Stimulated activated CD4-positive, alpha-beta T cell treated with anti-CD3 and anti-CD28 coated beads, Interleukin-2, amount 100 ng/mL, for 48 hours (primary cell): ENCODE data around the gene UGT1A6.
"Not testable (repeated sequence)": the region's sequence is repeated elsewhere in the genome, so short reads cannot be mapped to it uniquely, and the experiment has no call there.

Experiments used
- DNase-seq, 2 donors: peaks; one replicate each; pipeline ENCODE4 v3.0.0-alpha.2; 2020

The UGT1A6 gene

DNA sequence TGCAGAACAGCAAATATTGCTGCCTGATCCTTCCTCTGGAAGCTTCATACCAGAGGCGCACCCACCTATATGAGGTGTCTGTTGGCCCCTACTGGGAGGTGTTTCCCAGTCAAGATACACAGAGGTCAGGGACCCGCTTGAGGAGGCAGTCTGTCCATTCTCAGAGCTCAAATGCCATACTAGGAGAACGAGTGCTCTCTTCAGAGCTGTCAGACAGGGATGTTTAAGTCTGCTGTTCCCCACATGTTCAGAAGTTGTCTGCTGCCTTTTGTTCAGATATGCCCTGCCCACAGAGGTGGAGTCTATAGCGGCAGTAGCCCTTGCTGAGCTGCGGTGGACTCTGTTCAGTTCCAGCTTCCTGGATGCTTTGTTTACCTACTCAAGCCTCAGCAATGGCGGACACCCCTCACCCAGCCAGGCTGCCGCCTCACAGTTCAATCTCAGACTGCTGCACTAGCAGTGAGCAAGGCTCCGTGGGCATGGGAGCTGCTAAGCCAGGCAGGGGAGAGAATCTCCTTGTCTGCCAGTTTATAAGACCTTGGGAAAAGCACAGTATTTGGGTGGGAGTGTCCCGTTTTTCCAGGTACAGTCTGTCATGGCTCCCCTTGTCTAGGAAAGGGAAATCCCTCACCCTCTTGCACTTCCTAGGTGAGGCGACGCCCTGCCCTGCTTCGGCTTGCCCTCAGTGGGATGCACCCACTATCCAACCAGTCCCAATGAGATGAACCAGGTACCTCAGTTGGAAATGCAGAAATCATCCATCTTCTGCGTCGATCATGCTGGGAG lies 44.4 kb downstream of the UGT1A6 start:
- not testable (repeated sequence) for DNase-seq

DNA sequence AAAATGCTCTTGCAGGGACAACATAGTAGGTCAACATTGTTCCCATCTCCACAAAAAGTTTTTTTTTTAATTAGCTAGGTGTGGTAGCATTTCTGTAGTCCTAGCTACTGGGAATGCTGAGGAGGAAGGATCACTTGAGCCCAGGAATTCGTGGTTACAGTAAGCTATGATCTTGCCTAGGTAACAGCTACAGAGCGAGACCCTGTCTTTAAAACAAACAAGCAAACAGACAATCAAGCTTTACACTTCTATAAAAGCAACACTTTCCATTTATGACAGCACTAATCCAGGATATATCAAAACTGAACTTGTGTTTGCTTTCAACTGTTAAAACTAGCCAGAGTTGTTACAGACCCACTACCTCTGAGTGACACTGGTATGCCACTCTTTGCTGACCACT lies 48.2 kb downstream of the UGT1A6 start:
- no peak for DNase-seq

DNA sequence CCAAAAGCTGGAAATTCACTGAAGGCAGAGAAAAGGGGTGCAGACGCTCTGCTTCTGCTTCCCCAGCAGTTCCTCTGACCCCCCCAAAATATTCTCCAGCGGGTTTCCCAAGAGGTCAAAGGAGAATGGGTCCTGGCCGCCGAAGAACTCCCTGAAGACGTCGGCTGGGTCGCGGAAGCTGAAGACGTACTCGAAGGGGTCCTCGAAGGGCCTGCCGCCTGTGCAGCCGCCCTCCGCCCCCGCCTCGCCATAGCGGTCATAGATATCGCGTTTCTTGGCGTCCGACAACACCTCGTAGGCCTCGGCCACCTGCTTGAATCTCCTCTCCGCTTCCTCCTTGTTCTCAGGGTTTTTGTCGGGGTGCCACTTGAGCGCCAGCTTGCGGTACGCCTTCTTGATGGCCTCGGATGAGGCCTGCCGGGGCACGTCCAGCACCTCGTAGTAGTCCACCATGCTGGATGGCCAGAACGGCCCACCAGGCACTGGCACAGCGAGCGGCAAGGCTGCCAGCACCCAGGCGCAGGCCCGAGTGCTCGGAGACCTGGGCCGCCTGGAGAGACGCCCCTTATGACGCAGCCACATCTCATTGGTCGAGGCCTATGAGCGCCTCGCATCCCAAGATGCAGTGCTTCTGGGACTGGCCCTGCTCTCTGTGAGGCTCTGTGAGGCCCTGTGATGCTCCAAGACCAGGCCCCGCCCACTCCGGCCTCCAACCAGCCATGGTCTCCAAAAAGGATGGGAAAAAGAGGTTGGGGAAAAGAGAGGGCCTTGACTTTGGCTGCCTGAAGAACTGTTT lies 51.0 kb downstream of the UGT1A6 start:
- DNase-seq, result no peak

DNA sequence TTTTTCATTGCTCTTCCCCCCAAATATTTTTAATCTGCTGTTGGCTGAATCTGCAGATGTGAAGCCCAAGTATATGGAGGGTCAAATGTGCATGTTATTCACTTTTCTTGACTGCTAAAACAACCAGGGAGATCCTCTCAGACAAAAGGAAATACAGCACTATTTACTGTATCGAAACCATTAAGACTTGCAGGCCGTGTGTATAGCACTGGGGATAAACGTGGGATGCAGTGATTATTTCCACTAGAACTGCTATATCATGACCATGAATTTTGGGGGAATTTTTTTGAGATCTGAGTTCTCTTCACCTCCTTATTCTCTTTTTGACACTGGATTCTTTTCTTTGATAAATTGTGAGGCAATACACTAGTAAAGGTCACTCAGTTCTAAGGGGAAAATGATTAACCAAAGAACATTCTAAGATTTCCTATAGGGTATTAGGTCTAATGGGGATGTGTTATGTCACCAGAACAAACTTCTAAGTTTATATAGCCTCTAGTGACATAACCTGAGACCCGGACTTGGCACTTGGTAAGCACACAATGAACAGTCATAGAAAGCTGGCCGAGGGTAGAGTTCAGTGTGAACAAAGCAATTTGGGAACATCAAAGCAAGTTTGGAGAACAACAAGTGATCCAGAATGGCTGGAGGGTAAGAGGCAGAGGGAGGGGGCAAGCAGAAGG lies 52.5 kb downstream of the UGT1A6 start:
- no peak for DNase-seq

DNA sequence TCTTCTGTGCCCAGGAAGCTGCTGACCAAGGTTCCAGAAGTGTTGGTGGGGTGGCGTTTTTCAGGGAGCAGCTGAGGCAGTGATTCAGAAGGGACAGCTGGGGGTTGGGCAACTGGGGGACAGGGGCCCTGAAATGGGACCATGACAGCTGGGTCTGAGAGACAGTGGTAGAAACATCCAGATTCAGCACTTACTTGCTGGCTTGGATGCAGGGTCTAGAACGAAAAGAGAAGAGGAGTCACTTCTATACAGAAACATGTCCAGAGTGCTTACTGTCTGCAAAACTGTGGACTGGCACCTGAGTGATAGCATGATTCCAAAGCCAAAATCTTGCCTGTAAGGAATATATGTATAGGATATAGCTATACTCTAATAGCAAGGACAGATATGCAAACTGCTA lies 53.1 kb downstream of the UGT1A6 start:
- DNase-seq, result not testable (repeated sequence)

DNA sequence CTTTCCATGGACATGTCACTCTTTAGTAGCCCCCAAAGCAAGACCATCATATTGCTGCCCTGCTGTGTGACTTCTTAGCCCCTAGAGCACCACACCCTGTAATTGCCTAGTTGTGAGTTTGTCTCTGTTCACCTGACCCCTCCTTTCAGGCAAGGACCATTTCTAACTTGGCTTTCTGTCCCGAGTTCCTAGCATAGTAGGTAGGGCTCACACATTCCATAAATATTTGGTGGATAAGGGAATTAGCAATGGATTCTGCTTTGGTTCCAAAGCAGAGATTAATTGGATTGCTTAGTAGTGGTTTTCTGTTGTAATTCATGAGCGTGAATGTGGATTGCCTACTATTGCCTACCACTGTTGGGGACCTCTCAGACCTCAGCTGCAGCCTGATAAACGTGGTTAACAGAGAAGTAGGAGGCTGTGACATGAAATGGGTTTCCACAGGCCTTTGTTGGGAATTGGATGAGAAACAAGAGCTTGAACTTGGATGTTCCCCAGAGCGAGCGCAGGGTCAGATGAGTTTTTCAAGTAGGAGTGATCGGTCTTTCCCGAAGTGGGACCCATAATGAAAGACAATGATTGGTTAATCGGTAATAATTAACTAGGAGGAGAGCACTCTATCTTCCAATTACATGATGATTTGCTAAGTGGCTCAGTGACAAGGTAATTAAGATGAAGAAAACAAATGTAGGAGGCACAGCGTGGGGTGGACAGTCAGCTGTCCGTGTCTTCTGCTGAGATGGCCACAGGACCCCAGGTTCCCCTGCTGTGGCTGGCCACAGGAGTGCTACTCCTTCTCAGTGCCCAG lies 54.0 kb downstream of the UGT1A6 start:
- no peak for DNase-seq

DNA sequence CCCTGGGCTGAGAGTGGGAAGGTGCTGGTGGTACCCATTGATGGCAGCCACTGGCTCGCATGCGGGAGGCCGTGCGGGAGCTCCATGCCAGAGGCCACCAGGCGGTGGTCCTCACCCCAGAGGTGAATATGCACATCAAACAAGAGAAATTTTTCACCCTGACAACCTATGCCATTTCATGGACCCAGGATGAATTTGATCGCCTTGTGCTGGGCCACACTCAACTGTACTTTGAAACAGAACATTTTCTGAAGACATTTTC lies 54.5 kb downstream of the UGT1A6 start:
- no peak for DNase-seq

DNA sequence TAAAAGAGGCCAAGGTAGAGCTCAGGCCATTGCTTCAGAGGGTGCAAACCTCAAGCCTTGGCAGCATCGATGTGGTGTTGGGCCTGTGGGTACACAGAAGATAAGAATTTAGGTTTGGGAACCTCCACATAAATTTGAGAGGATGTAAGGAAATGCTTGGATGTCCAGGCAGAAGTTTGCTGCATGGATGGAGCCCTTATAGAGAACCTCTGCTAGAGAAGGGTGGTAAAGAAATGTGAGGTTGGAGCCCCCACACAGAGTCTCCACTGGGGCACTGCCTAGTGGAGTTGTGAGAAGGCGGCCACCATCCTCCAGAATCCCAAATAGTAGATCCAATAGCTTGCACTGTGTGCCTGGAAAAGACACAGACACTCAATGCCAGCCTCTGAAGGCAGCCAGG lies 58.0 kb downstream of the UGT1A6 start:
- not testable (repeated sequence) for DNase-seq

DNA sequence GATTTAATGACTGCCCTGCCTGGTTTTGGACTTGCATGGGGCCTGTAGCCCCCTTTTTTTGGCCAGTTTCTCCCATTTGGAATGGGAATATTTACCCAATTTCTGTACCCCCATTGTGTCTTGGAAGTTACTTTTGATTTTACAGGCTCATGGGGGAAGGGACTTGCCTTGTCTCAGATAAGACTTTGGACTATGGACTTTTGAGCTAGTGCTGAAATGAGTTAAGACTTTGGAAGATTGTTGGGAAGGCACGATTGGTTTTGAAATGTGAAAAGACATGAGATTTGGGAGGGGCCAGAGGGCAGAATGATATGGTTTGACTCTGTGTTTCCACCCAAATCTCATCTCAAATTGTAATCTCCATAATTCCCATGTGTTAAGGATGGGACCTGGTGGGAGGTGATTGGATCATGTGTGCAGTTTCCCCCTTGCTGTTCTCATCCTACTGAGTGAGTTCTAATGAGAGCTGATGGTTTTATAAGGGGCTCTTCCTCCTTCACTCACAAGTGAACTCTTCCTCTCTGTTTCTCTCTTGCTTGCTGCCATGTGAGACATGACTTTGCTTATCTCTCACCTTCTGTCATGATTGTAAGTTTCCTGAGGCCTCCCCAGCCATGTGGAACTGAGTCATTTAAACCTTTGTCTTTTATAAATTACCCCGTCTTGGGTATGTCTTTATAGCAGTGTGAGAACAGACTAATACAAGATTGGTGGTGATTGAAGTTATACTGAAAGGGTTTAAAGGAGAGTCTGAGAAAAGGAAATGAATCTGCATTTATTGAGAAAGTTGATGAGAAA lies 58.7 kb downstream of the UGT1A6 start:
- DNase-seq, result not testable (repeated sequence)

DNA sequence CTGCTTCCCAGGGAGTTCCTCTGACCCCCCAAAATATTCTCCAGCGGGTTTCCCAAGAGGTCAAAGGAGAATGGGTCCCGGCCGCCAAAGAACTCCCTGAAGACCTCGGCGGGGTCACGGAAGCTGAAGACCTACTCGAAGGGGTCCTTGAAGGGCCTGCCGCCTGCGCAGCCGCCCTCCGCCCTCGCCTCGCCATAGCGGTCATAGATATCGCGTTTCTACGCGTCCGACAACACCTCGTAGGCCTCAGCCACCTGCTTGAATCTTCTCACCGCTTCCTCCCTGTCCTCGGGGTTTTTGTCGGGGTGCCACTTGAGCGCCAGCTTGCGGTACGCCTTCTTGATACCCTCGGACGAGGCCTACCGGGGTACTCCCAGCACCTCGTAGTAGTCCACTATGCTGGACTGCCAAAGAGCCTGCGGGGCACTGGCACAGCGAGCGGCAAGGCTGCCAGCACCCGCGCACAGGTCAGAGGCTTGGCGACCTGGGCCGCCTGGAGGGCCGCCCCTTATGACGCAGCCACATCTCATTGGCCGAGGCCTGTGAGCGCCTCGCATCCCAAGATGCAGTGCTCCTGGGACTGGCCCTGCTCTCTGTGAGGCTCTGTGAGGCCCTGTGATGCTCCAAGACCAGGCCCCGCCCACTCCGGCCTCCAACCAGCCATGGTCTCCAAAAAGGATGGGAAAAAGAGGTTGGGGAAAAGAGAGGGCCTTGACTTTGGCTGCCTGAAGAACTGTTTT lies 62.4 kb downstream of the UGT1A6 start:
- DNase-seq, result no peak

DNA sequence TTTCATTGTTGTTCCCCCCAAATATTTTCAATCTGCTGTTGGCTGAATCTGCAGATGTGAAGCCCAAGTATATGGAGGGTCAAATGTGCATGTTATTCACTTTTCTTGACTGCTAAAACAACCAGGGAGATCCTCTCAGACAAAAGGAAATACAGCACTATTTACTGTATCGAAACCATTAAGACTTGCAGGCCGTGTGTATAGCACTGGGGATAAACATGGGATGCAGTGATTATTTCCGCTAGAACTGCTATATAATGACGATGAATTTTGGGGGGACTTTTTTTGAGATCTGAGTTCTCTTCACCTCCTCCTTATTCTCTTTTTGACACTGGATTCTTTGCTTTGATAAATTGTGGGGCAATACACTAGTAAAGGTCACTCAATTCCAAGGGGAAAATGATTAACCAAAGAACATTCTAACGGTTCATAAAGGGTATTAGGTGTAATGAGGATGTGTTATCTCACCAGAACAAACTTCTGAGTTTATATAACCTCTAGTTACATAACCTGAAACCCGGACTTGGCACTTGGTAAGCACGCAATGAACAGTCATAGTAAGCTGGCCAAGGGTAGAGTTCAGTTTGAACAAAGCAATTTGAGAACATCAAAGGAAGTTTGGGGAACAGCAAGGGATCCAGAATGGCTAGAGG lies 63.9 kb downstream of the UGT1A6 start:
- DNase-seq, result no peak

DNA sequence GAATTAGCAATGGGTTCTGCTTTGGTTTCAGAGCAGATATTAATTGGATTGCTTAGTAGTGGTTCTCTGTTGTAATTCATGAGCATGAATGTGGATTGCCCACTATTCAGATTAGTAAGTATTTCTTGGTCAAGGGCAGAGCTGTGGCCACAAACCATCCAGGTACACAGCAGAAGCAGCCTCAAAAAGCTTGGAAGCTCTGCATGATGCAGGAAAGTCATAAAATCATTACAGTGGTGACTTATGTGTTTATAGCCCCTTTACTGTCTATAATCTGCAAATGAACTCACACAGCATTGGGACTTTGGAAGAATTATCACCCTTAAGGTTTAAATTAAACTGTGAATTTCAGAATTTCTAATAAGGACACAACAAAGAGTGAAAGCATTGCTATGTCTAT lies 65.5 kb downstream of the UGT1A6 start:
- DNase-seq, result no peak

DNA sequence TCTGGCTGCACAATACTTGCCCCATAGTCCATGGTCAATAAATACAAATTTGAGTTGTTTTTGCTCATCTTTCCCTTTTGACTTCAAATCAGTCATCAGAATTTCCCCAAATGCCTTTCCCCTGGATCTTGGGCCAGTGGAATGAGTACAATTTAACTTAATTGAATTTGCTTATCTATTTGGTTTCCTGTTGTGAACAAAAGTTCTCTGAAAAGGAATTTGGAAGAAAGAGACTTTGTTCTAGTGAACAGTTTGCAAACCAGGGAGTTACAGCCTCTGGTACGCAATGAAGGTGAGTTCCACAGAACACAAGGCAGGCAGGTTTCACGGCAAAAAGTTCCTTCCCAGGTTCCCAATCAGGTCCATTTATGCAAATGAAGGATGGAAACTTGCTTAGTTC lies 66.2 kb downstream of the UGT1A6 start:
- no peak for DNase-seq

DNA sequence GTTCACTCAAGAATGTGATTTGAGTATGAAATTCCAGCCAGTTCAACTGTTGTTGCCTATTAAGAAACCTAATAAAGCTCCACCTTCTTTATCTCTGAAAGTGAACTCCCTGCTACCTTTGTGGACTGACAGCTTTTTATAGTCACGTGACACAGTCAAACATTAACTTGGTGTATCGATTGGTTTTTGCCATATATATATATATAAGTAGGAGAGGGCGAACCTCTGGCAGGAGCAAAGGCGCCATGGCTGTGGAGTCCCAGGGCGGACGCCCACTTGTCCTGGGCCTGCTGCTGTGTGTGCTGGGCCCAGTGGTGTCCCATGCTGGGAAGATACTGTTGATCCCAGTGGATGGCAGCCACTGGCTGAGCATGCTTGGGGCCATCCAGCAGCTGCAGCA lies 67.4 kb downstream of the UGT1A6 start, which contains the start of gene UGT1A1:
Gene UGT1A1, plus strand, starts transcription at position 228 of the 400 bp plus-strand sequence. Its CDS starts 18 bp downstream, at position 246.
- DNase-seq, result no peak

DNA sequence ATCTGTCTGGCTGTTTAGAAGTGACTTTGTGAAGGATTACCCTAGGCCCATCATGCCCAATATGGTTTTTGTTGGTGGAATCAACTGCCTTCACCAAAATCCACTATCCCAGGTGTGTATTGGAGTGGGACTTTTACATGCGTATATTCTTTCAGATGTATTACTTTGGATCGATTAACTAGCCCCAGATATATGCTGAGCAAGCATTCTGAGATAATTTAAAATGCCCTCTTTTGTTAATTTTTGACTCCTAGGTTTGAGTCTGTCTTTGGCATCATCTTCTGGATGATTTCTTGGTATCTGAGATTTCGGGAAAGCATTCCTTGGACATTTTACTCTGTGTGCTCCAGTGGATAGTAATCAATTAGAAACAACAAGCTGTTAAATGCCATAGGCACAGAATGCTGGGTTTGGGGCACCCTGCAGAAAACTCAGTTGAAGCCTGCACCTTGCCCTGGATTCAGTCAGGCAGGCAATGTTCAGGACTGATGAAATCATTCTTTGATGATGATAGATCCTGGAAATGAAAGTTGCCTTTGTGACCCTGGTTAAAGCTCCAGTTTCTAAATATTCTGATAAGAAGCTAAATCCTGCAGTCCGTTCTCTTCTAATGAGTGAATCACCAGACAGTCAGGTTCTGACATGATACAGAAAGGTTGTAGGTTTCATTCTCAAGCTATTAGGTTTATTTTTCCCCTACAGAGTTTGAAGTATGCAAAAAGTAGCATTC lies 68.5 kb downstream of the UGT1A6 start:
- no peak for DNase-seq

DNA sequence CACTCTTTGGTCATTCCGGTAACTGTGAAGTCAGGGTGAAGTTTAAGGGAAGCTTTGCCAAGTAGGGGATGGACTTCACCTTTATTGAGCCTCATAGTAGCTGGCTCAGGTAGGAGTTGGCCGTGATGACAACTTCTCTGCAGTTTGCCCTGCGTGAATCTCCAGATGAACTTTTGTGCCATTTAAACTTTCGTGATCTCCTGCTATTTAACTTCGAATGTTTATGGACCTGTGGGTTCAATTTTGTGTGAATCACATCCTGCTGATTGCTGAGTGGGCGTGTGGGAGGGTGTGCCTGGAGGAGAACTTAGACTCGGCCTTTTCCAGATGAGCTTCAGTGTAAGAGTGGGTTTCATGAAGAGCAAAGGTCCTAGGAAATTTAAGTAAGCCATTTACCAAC lies 71.6 kb downstream of the UGT1A6 start:
- no peak for DNase-seq

DNA sequence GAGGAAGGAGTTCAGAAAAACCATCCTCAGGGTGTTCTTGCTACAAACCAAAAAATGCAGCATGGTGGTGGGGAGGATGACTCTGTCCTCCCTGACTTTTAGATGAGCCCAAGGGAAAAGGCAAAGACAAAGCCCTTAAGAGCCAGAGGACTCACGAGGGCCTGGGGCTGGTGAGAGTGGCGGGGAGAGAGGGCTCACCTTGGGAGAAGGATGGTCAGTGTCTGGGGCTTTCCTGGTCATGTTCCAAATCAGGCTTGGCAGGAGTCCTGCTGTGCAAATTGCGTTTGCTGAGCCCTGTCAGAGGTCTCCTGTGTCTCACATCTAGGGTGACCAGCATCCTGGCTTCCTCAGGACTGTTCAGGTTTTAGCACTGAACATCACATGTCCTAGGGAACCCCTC lies 72.1 kb downstream of the UGT1A6 start:
- DNase-seq, result no peak

DNA sequence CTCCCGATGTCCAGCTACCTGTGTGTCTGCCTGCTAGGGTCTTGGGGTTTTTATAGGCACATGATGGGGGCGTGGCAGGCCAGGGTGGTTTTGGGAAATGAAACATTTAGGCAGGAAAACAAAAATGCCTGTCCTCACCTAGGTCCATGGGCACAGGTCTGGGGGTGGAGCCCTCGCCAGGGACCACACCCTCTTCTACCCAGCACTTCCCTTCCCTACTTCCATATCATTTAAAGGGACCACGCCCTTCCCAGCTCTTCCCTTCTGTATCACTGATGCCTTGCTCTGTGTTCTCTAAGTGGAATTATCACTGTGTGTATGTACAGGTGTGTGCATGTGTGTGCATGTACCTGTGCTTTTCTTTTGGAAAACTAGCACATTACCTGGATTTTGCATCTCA lies 73.7 kb downstream of the UGT1A6 start:
- DNase-seq, result no peak

DNA sequence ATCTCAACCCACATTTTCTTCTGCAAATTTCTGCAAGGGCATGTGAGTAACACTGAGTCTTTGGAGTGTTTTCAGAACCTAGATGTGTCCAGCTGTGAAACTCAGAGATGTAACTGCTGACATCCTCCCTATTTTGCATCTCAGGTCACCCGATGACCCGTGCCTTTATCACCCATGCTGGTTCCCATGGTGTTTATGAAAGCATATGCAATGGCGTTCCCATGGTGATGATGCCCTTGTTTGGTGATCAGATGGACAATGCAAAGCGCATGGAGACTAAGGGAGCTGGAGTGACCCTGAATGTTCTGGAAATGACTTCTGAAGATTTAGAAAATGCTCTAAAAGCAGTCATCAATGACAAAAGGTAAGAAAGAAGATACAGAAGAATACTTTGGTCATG lies 75.4 kb downstream of the UGT1A6 start:
- no peak for DNase-seq

DNA sequence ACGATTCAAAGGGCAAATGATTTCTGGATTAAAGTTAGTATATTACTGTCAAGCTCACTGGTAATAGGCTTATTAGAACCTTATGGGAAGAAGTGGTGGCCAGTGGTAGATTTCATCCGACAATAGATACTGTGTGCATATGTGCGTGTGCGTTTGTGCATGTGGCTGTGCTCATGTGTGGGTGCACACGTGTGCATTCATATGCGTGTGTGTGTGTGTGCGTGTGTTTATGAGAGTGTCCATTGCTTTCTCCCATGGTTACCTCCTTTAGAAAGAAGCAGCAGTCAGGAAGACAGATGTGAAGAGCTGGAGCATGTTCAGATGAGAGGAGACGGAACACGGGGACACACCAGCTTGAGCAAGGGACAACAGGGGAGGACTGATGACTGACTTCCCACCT lies 76.6 kb downstream of the UGT1A6 start:
- DNase-seq, result no peak
